22Rv1 (cell line): Measurements from ENCODE around the gene OR5B12.

Experiments
- H3K27ac ChIP-seq: fragments of 450-650 bp; 2 replicates; pipeline ENCODE4 v1.5.1; 2017
- ZFX ChIP-seq: fragments of 450-650 bp; IDR thresholded peaks from 2 replicates; pipeline ENCODE4 v1.6.1; 2017; ENCODE audit warnings: antibody characterized with exemption, borderline replicate concordance
- TF ChIP-seq, protein P1 (sequence below): fragments of 450-650 bp; IDR thresholded peaks from 2 replicates; pipeline ENCODE4 v1.5.1; 2017; ENCODE audit warnings: mild to moderate bottlenecking

OR5B12 gene

DNA sequence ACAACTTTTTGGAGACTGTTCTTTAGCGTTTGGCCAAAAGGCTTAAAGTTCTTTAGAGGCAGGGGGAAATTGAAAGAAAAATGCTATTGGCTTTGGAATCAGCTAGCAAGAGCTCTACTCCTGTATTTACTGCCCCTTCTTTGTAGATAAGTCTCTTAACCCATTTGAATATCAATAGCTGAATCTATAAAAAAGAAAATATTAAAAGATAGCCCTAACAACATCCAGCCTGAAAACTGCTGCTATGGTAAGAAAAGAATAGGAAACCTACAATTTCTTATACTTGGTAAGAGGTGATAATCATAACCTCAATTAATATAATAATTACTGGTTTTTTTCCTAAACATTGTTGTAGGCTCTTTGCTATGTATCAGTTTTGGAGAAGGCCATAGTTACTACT, at the start of gene OR5B12:
Gene OR5B12, minus strand, starts transcription at position 101 of the 400 bp plus-strand sequence. CDS start 2,085 bp downstream, outside the sequence.
- no peak for TF ChIP-seq ZFX
- TF ChIP-seq, protein P1, sequence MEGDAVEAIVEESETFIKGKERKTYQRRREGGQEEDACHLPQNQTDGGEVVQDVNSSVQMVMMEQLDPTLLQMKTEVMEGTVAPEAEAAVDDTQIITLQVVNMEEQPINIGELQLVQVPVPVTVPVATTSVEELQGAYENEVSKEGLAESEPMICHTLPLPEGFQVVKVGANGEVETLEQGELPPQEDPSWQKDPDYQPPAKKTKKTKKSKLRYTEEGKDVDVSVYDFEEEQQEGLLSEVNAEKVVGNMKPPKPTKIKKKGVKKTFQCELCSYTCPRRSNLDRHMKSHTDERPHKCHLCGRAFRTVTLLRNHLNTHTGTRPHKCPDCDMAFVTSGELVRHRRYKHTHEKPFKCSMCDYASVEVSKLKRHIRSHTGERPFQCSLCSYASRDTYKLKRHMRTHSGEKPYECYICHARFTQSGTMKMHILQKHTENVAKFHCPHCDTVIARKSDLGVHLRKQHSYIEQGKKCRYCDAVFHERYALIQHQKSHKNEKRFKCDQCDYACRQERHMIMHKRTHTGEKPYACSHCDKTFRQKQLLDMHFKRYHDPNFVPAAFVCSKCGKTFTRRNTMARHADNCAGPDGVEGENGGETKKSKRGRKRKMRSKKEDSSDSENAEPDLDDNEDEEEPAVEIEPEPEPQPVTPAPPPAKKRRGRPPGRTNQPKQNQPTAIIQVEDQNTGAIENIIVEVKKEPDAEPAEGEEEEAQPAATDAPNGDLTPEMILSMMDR: no peak
- no peak within 1 kb of the TSS for H3K27ac ChIP-seq

DNA sequence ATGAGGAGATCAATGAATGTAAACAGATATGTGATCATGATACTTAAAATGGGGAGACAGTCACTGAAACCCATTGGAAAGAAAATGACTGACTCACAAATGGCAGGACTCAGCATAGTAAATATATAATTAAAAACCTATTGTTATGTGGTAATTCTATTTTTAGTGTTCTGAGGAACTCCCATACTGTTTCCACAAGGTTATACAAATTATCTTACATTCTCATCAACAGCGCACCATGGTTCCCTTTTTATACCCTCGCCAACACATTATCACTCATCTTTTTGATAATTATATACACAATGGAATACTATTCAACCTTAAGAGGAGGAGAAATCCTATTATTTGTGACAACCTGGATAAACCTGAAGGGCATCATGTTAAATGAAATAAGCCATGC, 48.8 kb upstream of the OR5B12 start:
- no peak overlapping the region for H3K27ac ChIP-seq
- TF ChIP-seq, protein P1: no peak
- no peak for TF ChIP-seq ZFX

DNA sequence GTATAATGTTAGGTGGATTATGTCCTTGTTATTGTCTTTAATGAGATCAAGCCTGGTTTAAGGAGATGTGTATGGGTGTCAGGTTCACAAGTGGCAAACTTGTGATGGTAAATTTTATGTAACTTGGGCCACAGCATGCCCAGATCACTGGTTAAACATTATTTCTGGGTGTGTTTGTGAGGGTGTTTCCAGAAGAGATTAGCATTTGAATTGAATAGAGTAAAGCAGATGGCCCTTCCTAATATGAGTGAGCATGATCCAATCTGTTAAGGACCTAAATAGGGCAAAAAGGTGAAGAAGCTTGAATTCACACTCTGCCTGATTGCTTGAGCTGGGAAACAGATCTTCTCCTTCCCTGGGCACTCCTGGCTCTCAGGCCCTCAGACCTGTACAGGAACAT, 45.1 kb upstream of the OR5B12 start:
- no peak overlapping the region for H3K27ac ChIP-seq
- TF ChIP-seq, protein P1: no peak

DNA sequence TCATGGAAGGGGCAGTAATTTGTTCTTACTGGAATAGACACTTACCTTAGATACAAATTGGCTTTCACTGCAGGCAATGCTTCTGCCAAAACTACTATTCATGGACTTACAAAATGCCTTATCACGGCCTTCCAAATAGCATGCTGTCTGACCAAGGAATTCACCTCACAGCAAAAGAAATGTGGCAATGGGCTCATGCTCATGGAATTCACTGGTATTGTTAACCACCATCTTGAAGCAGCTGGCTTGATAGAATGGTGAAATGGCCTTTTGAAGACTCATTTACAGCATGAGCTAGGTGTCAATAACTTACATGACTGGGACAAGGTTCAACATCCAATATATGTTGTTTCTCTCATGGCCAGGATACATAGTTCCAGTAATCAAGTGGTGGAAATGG, 43.9 kb upstream of the OR5B12 start:
- no peak for TF ChIP-seq ZFX
- TF ChIP-seq, protein P1: no peak

DNA sequence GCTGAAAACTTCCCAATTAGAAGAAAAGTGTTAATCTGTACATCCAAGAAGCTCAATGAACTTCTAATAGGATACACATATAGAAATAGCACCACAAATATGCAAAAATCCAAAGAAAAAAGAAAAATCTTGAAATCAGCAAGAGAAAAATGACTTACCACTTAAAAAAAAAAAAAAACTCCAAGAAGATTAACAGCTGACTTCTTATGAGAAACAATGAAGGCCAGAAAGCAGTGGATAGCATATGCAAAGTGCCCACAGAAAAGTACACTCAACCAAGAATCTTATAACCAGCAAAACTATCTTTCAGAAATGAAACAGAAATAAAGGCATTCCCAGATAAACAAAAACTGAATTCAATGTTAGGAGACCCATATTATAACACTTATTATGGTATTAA, 29.9 kb upstream of the OR5B12 start:
- no peak overlapping the region for H3K27ac ChIP-seq
- TF ChIP-seq, protein P1: no peak
- TF ChIP-seq ZFX: no peak

More for the DNA sequence above, 43.9 kb upstream of the OR5B12 start:
- no peak overlapping the region for H3K27ac ChIP-seq

DNA sequence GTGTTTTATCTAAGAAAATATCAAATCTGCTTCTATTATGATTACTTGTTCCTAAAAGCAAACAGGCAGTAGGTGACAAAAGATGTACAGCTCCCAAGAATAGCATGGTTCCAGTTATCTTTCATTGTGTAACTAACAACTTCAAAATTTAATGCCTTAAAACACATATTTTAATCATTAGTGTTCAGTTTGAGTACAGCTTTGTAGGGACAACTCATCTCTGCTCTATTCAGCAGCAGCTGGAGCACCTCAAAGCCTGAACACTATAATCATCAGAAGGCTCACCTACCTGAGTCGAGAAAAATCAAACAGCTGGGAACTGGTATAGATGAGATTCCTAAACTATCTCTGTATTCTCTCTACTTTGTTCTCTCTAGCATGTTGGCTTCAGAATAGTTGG, 24.3 kb upstream of the OR5B12 start:
- TF ChIP-seq, protein P1: no peak
- no peak for TF ChIP-seq ZFX
- H3K27ac ChIP-seq: no peak overlapping the region

DNA sequence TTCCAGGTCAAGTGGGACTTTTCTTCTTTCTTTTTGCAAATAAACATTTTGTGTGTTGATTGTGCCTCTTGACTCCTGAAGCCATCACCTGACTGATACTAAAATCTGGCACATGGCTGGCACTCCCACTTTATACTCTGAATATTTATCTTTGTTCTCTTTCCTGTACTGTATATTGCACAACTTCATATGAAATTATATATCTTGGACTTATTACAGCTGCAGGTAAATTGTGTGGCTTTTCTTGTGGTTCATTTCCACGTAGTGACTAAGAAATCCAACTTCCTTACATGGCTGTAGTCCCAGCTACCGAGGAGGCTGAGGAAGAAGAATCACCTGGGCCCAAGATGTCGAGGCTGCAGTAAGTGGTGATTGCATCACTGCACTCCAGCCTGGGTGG, 23.7 kb upstream of the OR5B12 start:
- no peak overlapping the region for H3K27ac ChIP-seq
- no peak for TF ChIP-seq ZFX
- TF ChIP-seq, protein P1: no peak
